OCI-LY3 (cell line): Measurements from ENCODE around the gene SHD.

Experiments used
- EZH2phosphoT487 ChIP-seq: fragments of 200-600 bp; shearing (Covaris generic); IDR thresholded peaks from 2 replicates; pipeline ENCODE4 v1.6.1; 2018; ENCODE audit warnings: antibody characterized with exemption, mixed run types, low read depth
- TF ChIP-seq, protein P1 (sequence below): fragments of 200-600, 300-600 bp; sonication (generic); IDR thresholded peaks from 2 replicates; pipeline ENCODE4 v1.5.1; 2014; ENCODE audit warnings: antibody characterized with exemption, low read length, low read depth

DNA sequence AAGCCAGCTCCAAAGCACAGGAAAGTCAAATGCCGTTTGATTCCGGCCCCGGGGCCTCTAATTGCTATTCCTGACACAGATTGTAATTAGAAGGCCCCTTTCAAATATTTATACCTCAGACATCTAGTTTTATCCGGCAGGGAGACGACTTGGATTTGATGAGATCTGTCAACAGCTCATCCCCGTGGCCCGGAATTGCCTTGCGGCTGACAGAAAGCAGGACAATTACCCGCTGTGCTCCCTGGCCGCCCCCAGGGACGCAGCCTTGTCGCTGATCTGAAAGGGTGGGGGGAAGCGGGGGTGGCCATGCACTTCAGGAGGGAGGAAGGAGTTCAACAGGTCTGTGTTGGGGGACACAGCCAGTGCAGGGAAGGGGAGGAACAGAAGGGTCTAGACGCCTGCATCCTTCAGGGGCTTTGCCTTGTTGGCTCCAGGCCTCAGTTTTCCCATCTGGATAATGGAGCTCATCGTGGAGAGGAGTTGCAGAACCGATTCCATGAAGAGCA lies 1.8 kb upstream of the SHD start:
- TF ChIP-seq, protein P1, sequence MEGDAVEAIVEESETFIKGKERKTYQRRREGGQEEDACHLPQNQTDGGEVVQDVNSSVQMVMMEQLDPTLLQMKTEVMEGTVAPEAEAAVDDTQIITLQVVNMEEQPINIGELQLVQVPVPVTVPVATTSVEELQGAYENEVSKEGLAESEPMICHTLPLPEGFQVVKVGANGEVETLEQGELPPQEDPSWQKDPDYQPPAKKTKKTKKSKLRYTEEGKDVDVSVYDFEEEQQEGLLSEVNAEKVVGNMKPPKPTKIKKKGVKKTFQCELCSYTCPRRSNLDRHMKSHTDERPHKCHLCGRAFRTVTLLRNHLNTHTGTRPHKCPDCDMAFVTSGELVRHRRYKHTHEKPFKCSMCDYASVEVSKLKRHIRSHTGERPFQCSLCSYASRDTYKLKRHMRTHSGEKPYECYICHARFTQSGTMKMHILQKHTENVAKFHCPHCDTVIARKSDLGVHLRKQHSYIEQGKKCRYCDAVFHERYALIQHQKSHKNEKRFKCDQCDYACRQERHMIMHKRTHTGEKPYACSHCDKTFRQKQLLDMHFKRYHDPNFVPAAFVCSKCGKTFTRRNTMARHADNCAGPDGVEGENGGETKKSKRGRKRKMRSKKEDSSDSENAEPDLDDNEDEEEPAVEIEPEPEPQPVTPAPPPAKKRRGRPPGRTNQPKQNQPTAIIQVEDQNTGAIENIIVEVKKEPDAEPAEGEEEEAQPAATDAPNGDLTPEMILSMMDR, result no peak
- no peak for TF ChIP-seq EZH2phosphoT487
